Measurements from ENCODE around the gene CENPP.

GRCh38 chr9:92276331-92277032, 49.3 kb upstream of the CENPP start:
- TF ChIP-seq, protein P1, sequence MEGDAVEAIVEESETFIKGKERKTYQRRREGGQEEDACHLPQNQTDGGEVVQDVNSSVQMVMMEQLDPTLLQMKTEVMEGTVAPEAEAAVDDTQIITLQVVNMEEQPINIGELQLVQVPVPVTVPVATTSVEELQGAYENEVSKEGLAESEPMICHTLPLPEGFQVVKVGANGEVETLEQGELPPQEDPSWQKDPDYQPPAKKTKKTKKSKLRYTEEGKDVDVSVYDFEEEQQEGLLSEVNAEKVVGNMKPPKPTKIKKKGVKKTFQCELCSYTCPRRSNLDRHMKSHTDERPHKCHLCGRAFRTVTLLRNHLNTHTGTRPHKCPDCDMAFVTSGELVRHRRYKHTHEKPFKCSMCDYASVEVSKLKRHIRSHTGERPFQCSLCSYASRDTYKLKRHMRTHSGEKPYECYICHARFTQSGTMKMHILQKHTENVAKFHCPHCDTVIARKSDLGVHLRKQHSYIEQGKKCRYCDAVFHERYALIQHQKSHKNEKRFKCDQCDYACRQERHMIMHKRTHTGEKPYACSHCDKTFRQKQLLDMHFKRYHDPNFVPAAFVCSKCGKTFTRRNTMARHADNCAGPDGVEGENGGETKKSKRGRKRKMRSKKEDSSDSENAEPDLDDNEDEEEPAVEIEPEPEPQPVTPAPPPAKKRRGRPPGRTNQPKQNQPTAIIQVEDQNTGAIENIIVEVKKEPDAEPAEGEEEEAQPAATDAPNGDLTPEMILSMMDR (conservative IDR thresholded peaks at IDR 0.05; ENCODE audit: low read depth, low read length): no peak
- no peak for TF ChIP-seq EZH2 (IDR thresholded peaks at IDR 0.05; ENCODE audit: borderline replicate concordance, low read depth, low read length, poor library complexity, severe bottlenecking)

All from A673 (cell line).